Kidney tubule cell (primary cell): ENCODE measurements around the gene TOP3A.
A peak's percentile ranks its signal among the peaks of the same experiment; 100 is the strongest.
"Not testable (repeated sequence)": the region's sequence is repeated elsewhere in the genome, so short reads cannot be mapped to it uniquely, and the experiment has no call there.

Source experiments
- DNase-seq: peaks from one replicate; pipeline ENCODE4 v3.0.0-alpha.2; 2018; ENCODE audit warnings: low spot score

Gene TOP3A, protein sequence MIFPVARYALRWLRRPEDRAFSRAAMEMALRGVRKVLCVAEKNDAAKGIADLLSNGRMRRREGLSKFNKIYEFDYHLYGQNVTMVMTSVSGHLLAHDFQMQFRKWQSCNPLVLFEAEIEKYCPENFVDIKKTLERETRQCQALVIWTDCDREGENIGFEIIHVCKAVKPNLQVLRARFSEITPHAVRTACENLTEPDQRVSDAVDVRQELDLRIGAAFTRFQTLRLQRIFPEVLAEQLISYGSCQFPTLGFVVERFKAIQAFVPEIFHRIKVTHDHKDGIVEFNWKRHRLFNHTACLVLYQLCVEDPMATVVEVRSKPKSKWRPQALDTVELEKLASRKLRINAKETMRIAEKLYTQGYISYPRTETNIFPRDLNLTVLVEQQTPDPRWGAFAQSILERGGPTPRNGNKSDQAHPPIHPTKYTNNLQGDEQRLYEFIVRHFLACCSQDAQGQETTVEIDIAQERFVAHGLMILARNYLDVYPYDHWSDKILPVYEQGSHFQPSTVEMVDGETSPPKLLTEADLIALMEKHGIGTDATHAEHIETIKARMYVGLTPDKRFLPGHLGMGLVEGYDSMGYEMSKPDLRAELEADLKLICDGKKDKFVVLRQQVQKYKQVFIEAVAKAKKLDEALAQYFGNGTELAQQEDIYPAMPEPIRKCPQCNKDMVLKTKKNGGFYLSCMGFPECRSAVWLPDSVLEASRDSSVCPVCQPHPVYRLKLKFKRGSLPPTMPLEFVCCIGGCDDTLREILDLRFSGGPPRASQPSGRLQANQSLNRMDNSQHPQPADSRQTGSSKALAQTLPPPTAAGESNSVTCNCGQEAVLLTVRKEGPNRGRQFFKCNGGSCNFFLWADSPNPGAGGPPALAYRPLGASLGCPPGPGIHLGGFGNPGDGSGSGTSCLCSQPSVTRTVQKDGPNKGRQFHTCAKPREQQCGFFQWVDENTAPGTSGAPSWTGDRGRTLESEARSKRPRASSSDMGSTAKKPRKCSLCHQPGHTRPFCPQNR

DNA sequence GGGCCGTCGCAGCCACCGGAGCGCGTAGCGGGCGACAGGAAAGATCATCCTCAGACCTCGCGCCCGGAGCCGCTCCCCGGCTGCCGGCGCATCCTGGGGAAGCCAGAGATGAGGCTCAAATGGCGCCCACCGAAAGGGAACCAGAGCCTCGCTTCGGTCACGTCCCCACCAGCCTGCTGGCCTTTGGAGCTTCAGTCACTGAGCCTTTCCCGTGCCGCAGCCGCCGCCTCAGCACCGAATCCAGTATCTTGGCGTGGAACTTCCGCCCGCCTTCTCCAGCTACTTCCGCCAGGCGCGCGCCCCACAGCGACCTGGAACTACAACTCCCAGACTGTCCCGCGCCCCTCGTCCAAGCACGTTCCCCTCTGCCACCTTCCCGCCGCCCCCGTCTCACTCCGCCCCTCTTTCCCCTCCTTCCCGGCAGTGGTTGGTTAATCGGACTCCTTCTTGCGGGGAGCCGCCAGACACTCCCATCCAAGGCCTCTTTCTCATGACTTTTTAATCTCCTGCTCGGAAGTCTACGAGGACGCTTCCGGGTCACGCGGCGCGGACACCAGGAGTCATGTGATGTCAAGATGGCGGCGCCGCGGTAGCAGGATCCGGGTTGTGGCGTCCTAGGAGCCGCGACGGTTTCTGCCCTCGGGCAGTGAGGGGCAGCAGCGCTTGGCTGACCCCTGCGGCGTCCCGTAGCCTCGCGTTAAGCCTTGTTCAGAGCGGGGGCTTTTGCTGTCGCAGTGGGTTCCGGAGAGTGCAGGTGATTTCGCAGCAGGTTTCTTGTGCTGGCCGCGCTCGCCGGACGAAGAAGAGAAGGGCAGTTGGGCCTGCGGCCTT lies at the start of gene TOP3A, which contains the start of gene SMCR8:
TOP3A (minus strand) TSS at position 264 of the 831 bp plus-strand sequence; CDS start at position 48, 216 bp downstream.
SMCR8 (plus strand) TSS at position 563 of the 831 bp plus-strand sequence. CDS start 497 bp downstream, outside the sequence.
- peak; percentile 99 for DNase-seq

DNA sequence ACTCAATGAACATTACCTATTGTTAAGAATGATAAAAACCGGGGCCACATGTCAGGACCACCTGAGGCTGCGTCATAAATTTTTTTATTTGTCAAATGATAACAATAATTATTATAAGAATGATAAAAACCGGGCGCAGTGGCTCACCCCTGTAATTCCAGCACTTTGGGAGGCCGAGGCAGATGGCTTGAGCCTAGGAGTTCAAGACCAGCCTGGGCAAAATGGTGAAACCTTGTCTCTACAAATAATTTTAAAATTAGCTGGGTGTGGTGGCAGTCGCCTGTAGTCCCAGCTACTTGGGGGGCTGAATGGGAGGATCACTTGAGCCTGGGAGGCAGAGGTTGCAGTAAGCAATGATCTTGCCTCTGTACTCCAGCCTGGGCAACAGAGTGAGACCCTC lies 49.4 kb upstream of the TOP3A start:
- no peak for DNase-seq

DNA sequence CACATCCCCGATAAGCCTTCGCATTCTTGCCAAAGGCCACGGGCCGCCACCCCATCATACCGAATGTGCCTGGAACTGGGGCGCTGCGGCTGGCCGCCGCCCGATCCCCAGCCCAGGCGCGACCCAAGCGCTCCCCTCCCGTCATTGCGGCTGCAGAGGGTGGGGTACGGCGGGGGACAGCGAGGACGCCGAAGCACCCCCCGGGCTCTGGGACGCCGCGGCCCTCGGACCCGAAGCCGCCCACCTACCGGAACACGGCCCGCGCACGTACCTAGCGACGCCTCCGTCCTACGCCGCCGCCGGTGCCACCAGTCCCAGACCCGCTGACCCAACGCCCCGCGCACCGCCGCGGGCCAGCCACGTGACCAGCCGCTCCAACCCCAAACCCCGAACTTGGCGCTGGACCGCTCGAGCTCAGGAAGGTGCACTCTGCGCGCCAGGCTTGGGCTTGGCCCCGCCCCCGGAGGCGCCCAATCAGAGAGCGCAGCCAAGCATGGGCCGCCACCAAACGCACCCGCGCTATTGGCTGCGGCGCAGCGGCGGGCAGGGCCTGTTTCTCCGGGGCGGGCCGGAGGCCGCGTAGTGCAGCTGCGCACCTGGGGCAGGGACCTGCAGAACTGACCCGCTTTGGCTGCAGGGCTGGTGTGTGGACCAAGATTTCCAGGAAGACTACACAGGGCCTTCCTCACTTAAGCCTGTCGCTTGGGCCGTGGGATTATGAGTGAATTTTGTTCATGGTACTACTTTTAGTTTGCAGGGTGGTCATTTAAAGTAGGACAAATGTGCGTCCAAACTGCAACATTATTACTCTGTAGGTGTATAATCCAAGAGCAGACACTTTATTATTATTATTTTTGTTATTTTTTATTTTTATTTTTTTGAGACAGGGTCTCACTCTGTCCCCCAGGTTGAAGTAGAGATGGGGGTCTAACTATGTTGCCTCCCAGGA lies 48.6 kb upstream of the TOP3A start, which contains the start of gene SHMT1:
SHMT1 (minus strand) TSS at position 450 of the 949 bp plus-strand sequence. CDS start 7,569 bp downstream, outside the sequence.
- DNase-seq: peak; percentile 93

DNA sequence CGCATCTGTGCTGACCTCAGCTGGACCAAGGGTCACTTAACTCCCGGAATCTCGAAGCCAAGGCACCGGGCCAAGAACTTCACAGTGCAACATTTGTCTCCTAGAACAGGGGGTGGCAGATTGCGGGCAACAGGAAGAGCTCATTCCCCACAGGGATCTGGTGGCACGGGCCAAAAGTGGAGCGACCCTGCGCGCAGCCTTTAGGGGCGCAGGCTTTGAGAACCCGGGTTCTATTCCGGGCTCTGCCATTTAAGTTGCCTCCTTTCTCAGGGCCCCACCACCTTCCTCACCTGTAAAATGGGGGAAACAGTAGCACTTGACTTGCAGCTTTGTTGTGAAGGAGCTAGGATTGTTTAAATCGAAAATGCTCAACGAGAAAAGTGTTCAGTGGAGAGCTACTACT lies 47.9 kb upstream of the TOP3A start:
- DNase-seq: peak; percentile 82

DNA sequence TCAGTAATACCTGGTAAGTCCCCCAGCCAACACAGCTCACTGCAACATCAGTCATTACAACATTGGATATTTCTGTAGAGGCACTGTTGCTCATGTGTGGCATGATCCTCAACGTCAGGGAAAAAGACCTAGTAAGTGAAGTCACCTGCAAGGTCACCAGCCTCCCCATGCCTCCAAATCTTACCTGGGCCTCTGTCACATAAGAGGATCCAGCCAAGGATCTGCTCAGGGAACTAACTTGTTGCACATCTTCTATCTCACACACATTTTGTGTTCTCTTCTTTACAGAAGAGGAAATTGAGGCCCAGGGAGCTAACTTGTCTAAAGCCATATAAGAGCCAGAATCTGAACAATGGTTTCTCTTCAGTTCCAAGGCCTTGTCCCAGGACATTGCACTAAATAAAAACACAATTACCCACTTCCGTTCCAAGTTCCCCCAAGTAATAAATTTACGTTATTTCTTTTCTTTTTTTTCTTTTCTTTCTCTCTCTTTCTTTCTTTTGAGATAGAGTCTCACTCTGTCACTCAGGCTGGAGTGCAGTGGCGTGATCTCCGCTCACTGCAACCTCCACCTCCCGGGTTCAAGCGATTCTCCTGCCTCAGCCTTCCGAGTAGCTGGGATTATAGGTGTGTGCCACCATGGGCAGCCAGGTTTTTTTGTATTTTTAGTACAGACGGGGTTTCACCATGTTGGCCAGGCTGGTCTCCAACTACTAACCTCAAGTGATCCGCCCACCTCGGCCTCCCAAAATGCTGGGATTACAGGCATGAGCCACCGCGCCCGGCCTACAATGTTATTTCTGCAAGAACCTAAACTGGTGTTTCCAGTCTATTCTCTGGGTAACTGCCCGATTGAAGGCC lies 47.3 kb upstream of the TOP3A start:
- no peak for DNase-seq

DNA sequence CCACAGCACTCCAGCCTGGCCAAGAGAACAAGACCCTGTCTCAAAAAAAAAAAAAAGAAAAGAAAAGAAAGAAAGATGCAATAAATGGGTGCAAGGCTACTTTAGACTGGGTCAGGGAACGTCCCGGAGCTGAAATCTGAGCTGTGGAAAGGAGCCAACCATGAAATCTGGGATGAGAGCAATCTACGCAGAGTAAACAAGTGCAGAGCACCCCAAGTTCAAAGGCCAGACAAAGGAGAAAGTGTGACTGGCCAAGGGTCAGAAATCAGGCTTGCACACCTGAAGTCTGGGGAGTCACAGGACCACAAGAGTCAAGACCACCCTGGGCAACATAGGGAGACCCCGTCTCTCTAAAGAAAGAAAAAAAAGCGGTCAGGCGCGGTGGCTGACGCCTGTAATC lies 45.7 kb upstream of the TOP3A start:
- DNase-seq: no peak

DNA sequence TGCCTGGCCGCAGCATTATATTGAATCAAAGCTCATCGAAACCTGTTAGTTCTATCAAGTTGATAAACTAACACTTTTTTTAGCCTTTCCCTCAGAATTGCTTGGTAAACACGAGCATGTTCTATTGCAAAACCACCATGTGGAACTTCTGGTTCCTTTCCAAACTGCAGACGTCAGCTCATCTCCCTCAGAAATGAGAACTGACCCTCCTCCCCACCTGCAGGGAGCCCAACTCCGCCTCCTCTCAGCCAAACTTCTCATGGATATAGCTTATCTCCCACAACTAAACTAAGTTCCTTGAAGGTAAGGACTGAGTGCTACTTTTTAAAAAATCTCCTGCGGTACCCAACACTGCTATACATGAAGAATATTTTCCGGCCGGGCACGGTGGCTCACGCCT lies 41.8 kb upstream of the TOP3A start:
- DNase-seq: no peak

DNA sequence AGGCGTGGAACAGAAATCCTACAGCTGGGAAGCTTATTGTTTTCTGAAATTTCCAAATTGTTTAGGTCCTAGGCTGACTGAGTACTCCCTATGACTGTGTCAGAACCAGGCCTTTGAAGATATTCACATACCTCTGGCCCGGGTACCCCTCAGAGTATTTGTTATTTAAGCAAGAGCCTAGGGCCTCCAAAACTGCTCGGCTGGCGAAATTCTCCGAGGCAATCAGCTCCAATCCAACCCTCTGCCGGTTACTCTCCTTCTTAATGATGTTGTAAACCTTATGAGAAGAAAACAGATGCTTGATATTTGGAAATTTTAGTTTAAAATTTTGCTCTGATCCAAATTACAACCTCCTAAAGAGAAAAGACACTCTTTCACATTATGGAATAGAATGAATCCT lies 38.7 kb upstream of the TOP3A start:
- DNase-seq: no peak

DNA sequence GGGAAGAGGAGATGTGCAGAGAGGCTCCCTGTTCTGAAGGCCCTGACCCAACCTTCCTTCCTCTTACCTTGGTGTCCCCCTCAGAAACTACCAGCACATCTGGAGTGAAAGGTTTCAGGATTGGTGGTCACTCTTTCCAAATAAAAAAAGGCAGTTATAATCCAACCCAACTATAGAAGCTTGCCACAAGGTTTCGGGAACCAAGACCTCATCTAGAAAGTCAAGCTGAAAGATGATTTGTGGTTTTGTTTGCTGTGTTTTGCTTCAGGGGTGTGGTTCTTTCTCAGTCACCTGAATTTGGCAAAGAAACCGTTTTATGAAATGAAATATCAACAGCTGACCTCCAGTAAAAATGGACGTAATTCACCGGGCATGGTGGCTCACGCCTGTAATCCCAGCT lies 29.2 kb upstream of the TOP3A start:
- DNase-seq: no peak

DNA sequence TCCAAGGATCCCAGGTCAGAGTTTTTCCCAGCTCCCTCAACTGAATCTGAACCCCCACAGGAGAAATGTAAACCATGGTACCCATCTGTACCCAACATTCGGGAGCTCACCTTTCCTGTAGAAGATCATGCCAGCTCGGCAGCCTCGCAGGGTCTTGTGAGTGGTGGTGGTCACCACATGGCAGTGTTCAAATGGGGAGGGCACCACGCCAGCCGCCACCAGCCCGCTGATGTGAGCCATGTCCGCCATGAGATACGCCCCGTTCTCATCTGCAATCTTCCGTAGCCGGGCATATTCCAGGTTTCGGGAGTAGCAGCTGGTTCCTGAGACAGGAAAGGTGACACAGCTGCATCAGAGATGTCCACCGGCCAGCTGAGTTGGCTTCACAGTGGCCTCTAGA lies 25.1 kb upstream of the TOP3A start:
- DNase-seq: no peak

DNA sequence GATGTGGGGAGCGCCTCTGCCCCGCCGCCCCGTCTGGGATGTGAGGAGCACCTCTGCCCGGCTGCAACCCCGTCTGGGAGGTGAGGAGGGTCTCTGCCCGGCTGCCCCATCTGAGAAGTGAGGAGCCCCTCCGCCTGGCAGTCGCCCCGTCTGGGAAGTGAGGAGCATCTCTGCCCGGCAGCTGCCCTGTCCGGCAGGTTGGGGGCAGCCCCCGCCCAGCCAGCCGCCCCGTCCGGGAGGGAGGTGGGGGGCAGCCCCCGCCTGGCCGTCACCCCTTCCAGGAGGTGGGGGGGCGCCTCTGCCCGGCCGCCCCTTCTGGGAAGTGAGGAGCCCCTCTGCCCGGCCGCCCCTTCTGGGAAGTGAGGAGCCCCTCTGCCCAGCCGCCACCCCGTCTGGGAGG lies 23.4 kb upstream of the TOP3A start:
- DNase-seq: not testable (repeated sequence)

DNA sequence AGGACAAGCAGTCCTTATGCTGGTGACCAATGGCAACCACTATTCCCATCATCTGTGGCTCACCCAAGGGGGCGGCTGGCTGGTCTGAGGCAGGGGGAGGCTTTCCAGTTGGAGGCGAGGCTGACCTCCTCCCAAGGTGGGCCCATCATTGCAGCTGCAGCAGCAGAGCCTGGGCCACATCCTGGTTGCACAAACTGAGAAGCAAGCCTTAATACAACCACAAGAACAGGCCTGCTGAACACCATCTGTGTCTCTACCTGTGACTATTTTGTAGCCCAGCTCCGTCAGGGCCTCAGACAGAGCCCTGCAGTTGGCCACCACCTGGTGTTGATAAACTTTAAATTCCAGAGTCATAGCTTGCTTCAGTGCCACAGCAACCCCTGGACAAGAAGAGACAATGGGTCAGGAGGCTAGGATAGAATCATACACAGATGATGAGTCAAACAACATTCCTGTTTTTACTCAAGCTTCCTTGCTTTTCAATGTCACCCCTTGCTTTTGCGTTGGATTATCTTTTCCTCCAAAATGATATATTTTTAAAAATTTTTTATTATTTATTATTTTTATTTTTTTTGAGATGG lies 18.2 kb upstream of the TOP3A start:
- DNase-seq: peak; percentile 28

DNA sequence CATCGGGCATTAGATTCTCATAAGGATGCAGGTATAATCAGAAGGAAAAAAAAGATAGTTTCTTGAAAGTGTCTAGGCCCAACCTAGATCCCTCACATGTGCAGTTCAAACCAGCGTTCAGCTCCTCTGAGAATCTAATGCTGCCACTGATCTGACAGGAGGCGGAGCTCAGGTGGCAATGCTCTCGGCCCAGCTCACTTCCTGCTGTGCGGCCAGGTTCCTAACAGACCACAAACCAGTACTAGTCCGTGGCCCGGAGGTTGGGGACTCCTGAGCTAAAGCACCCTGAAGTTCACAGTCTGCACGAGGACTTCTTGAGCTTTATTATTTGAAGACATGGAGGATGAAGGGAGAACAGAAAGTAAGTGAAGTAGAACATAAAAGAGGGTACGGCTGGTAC lies 17.1 kb upstream of the TOP3A start:
- DNase-seq: no peak

DNA sequence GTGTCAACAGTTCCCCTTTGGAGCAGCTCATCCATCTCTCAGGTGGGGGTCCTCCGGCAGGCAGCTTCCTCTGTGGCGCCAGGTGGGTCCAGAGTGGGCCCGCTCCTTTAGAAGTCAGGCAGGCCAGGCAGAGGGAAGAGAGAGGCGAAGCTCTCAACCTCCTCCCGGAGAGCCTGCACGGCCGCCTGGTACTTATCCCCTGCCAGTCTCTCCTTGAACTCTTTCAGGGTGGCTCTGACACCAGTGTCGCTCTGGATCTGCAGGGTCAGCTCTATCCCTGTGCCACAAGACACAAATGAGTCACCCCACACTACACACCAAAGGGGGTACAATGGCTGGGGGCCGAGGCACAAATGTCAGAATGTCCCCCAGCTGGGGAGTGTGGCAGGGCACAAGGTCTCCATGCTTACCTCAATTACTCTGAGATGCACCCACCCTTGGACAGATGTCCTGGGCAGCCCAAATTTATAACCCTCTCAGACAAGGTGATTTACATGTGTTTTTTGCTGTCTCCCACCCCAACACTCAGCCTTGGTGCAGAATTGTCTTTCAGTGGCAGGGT lies 13.9 kb upstream of the TOP3A start:
- DNase-seq: no peak

DNA sequence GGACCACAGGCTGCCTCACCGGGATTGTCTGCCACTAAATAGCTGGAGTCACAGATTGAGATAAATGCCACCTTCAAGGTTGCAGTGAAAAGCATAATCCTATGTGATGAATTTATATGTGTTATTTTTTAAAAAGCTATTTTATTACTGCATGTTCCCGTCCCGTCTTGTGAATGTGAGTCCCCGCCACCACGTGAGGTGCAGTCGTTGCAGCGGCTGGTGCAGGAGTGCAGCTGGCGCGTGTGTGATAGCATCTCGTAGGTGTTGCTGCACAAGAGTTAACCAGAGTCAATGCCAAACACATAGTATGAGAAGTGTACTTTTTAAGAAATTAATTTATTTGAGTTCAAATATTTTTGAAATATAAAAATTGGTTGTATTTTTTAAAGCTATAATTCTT lies 12.8 kb upstream of the TOP3A start:
- DNase-seq: no peak

DNA sequence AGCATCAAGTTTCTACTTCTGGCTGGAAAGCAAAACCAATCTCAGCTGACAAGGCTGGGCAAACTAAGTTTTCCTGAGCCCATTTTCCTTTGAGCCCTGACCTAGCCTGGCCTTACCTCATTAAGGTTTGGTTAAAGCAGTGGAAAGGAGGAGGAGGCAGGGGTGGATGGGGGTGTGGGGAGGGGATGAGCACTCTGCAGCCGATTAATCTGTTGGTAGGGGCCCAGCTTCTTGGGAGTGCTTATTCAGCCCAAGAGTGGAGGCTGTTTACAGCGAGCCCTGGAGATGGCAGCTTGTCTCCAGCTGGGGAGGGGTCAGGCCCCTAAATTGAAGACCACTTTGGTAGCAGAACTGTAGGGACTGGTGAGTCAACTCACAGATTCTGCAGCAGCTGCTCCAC lies 12.3 kb upstream of the TOP3A start:
- DNase-seq: no peak

DNA sequence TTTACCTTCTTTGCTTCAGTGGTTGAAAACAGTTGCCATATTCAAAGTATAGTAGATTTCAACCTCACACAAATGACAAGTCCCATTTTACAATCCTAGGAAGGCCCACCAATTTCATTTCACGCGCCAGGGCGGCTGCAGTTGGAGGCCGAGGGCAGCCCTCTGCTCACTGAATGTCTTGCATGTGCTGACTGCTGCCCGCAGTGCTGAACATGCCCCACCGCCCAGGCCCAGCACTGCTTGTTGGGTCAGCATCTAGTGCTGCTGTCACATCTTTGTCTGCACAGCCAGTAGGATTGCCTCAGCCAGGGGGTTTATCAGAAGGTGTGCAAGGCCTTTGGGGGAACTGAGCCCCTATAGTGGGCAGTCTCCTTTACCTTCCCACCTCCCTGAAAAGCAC lies 11.8 kb upstream of the TOP3A start:
- no peak for DNase-seq

DNA sequence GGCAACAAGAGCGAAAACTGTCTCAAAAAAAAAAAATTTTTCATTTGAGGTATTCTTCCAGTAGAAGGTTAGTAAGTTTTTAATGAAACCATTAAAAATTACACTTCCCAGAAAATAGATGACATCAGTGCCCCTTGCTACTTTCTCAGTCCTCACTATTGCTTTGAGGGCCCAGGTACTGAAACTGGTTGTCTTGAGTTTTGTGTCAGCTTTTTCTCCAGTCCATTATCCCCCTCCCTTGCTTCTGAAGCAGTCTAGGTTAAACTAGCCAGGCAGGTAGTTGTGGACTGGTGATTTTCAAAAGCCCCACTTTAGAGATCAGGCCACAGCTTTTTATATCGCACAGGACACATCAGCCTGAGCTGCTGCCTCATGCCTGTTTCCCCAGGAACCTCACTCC lies 11.2 kb upstream of the TOP3A start:
- no peak for DNase-seq
